Measurements from ENCODE around the gene TPRG1. TPM values are rescaled to one million over a fixed set of nuclear protein-coding genes. Genes with fewer than 3 reads are reported as not detected.
A peak's percentile ranks its signal among the peaks of the same experiment; 100 is the strongest.

The TPRG1 gene
- total RNA-seq, 4 donors from 2014 or later, result 18.9 to 46.2 (median 36.9) TPM

GRCh38 chr3:189301479-189301878 is 129.7 kb downstream of the TPRG1 start:
- H3K4me3 ChIP-seq (ENCODE audit: low read depth, poor library complexity, severe bottlenecking), result no peak overlapping the region
- intact Hi-C loops (cut with DNase I; ENCODE audit: low total_unique reads), result no loop called here
- WGBS, 2 donors, result 45 to 55% methylated on average over 2 of the region's 2 CpGs
- no peak for DNase-seq (ENCODE audit: low spot score in 2 of 2)
- TF ChIP-seq CTCF (IDR thresholded peaks at IDR 0.05) (no peak), POLR2A (IDR thresholded peaks at IDR 0.05) (no peak)

GRCh38 chr3:189303584-189303983 is 131.8 kb downstream of the TPRG1 start:
- no peak for DNase-seq (ENCODE audit: low spot score in 2 of 2)
- TF ChIP-seq CTCF (IDR thresholded peaks at IDR 0.05) (no peak), POLR2A (IDR thresholded peaks at IDR 0.05) (no peak)
- intact Hi-C loops (cut with DNase I; ENCODE audit: low total_unique reads), result no loop called here
- WGBS, 2 donors, result 38 to 69% methylated on average over 1 of the region's 1 CpG
- no peak overlapping the region for H3K4me3 ChIP-seq (ENCODE audit: low read depth, poor library complexity, severe bottlenecking)

GRCh38 chr3:189304465-189305351 is 132.9 kb downstream of the TPRG1 start:
- TF ChIP-seq CTCF (IDR thresholded peaks at IDR 0.05) (no peak), POLR2A (IDR thresholded peaks at IDR 0.05) (no peak)
- peak in 1 of 2 donors; percentile 67 for DNase-seq (ENCODE audit: low spot score in 2 of 2)
- WGBS, 2 donors, result 36 to 39% methylated on average over 10 of the region's 10 CpGs
- intact Hi-C loops (cut with DNase I; ENCODE audit: low total_unique reads), result no loop called here
- H3K4me3 ChIP-seq (ENCODE audit: low read depth, poor library complexity, severe bottlenecking), result no peak overlapping the region

- no peak for DNase-seq (ENCODE audit: low spot score in 2 of 2)
- intact Hi-C loops (cut with DNase I; ENCODE audit: low total_unique reads), result no loop called here
- H3K4me3 ChIP-seq (ENCODE audit: low read depth, poor library complexity, severe bottlenecking), result no peak overlapping the region
- TF ChIP-seq CTCF (IDR thresholded peaks at IDR 0.05) (no peak), POLR2A (IDR thresholded peaks at IDR 0.05) (no peak)
- WGBS, 2 donors, result 26 to 47% methylated on average over 1 of the region's 1 CpG
These were observed 133.6 kb downstream of the TPRG1 start for GRCh38 chr3:189305412-189305811.

- WGBS, 2 donors, result 69 to 71% methylated on average over 7 of the region's 7 CpGs
- H3K4me3 ChIP-seq (ENCODE audit: low read depth, poor library complexity, severe bottlenecking), result no peak overlapping the region
- no peak for DNase-seq (ENCODE audit: low spot score in 2 of 2)
- TF ChIP-seq CTCF (IDR thresholded peaks at IDR 0.05) (no peak), POLR2A (IDR thresholded peaks at IDR 0.05) (no peak)
- intact Hi-C loops (cut with DNase I; ENCODE audit: low total_unique reads), result no loop called here
These were observed 136.2 kb downstream of the TPRG1 start for GRCh38 chr3:189307963-189308362.

All from lower leg skin (tissue), 4 donors.